Suprapubic skin (tissue), 3 donors: ENCODE data around the gene NCKAP5.

Experiments
- EP300 ChIP-seq: sonication (generic); formaldehyde crosslinking; IDR thresholded peaks from one replicate; pipeline ENCODE4 v1.6.1; 2017; ENCODE audit warnings: antibody characterized with exemption
- POLR2A ChIP-seq, 2 donors: fragments of 450-650 bp; IDR thresholded peaks; one replicate each; pipeline ENCODE4 v1.6.1; 2017; ENCODE audit warnings: antibody characterized with exemption in 2 of 2, mild to moderate bottlenecking in 2 of 2, moderate library complexity in 2 of 2
- TF ChIP-seq, protein P1 (sequence below), 2 donors: fragments of 200-600 bp in 1 of 2; fragments of 450-650 bp in 1 of 2; sonication (generic) in 1 of 2; IDR thresholded peaks; one replicate each; pipeline ENCODE4 v1.5.1; 2016 to 2019; ENCODE audit warnings: antibody characterized with exemption in 2 of 2, mild to moderate bottlenecking in 1 of 2, moderate library complexity in 1 of 2

DNA sequence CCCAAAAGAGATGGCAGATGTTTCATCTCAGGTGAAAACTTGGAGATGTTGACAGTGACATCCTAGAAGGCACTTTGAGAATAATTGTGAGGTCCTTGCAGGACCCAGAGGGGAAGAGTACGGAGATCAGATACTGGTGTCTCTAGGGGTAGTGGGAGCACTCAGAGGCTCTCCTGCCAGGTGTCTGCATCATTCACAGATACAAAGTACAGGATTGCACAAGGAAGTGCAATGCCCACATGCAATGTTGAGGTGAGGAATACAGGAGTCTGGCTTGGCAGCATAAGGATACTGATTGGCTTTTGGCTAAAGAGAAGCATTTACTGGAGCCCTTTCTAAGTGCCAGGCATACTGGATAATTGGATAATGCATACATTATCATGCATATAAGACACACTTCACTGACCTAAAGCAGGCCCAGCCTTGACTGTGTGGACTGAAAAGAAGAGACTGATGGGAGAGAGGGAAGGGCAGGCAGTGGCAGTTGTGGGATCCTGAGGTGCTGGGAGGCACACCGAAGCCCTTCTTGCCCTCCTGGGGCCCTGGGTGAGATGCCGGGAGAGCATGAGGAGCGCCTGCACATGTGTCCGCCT lies 31.0 kb upstream of the NCKAP5 start:
- TF ChIP-seq POLR2A (IDR thresholded peaks at IDR 0.05) (no peak), EP300 (no peak)
- TF ChIP-seq, protein P1, sequence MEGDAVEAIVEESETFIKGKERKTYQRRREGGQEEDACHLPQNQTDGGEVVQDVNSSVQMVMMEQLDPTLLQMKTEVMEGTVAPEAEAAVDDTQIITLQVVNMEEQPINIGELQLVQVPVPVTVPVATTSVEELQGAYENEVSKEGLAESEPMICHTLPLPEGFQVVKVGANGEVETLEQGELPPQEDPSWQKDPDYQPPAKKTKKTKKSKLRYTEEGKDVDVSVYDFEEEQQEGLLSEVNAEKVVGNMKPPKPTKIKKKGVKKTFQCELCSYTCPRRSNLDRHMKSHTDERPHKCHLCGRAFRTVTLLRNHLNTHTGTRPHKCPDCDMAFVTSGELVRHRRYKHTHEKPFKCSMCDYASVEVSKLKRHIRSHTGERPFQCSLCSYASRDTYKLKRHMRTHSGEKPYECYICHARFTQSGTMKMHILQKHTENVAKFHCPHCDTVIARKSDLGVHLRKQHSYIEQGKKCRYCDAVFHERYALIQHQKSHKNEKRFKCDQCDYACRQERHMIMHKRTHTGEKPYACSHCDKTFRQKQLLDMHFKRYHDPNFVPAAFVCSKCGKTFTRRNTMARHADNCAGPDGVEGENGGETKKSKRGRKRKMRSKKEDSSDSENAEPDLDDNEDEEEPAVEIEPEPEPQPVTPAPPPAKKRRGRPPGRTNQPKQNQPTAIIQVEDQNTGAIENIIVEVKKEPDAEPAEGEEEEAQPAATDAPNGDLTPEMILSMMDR (IDR thresholded peaks at IDR 0.05), result no peak
